ENCODE results near the gene HDAC7. TPM values are rescaled to one million over a fixed set of nuclear protein-coding genes. Genes with fewer than 3 reads are reported as not detected.

The HDAC7 gene
- total and polyA plus RNA-seq, 7 experiments from 2014 or later: 16.7 to 194 (median 153) TPM

GRCh38 chr12:47786662-47787280, 32.9 kb downstream of the HDAC7 start:
- Histone ChIP-seq H3K9me3 (ENCODE audit: control insufficient read depth in 2 of 3, low read length in 3 of 3) (no peaks in the 10 kb centered on the region), H3K27ac (ENCODE audit: low read depth, low read length) (no peak overlapping the region), H3K36me3 (ENCODE audit: control insufficient read depth in 2 of 3, insufficient read depth in 3 of 3, low read length in 3 of 3) (peaks cover 6 to 100% (median 53%) of the 10 kb centered on the region in 3 experiments), H3K27me3 (ENCODE audit: control insufficient read depth in 2 of 2, insufficient read depth in 2 of 2, low read length in 2 of 2) (no peaks in the 10 kb centered on the region), H3K4me3 (ENCODE audit: low read length) (no peak overlapping the region), H3K4me1 (ENCODE audit: control insufficient read depth in 2 of 2, insufficient read depth in 2 of 2, low read length in 2 of 2) (no peaks in the 10 kb centered on the region)
- Mint-ChIP-seq H3K27me3 (no peaks in the 10 kb centered on the region), H3K4me1 (peaks cover under 1 to 8% (median 4%) of the 10 kb centered on the region in 7 donors), H3K9me3 (no peaks in the 10 kb centered on the region), H3K36me3 (peaks cover 16 to 54% (median 17%) of the 10 kb centered on the region in 5 donors), H3K27ac (peak overlapping the region in 6 of 9 donors; percentile 13 to 81 (median 35)), H3K4me3 (no peak overlapping the region)
- ATAC-seq (no peak), DNase-seq (no peak)
- POLR2A ChIA-PET: interaction anchor here (0.9 kb wide), 2 partner anchors 9 to 14 kb away, joined by 3 read pairs; no protein-coding TSS in a partner anchor
- CTCF ChIA-PET: interaction anchor here (0.6 to 1.6 kb wide), 6 partner anchors 21 to 52 kb away, joined by 3 to 5 read pairs (median 4); no protein-coding TSS in a partner anchor
- intact Hi-C loops (cut with micrococcal nuclease): no loop called here

GRCh38 chr12:47785887-47786661, 33.6 kb downstream of the HDAC7 start:
- Histone ChIP-seq H3K27me3 (ENCODE audit: control insufficient read depth in 2 of 2, insufficient read depth in 2 of 2, low read length in 2 of 2) (no peaks in the 10 kb centered on the region), H3K4me3 (ENCODE audit: low read length) (no peak overlapping the region), H3K4me1 (ENCODE audit: control insufficient read depth in 2 of 2, insufficient read depth in 2 of 2, low read length in 2 of 2) (no peaks in the 10 kb centered on the region), H3K36me3 (ENCODE audit: control insufficient read depth in 2 of 3, insufficient read depth in 3 of 3, low read length in 3 of 3) (peaks cover 6 to 94% (median 51%) of the 10 kb centered on the region in 3 experiments), H3K9me3 (ENCODE audit: control insufficient read depth in 2 of 3, low read length in 3 of 3) (no peaks in the 10 kb centered on the region), H3K27ac (ENCODE audit: low read depth, low read length) (no peak overlapping the region)
- no peak for DNase-seq
- H3K9me3 Mint-ChIP-seq: no peaks in the 10 kb centered on the region
- peaks cover 16 to 53% (median 17%) of the 10 kb centered on the region in 5 donors for H3K36me3 Mint-ChIP-seq
- intact Hi-C loops (cut with micrococcal nuclease): no loop called here
- ChIA-PET POLR2A (interaction anchor here (0.9 kb wide), 1 partner anchor 14 kb away, joined by 3 read pairs; no protein-coding TSS in a partner anchor), CTCF (interaction anchor here (0.6 to 1.6 kb wide), 5 partner anchors 20 to 52 kb away, joined by 3 to 5 read pairs (median 4); no protein-coding TSS in a partner anchor)
- no peaks in the 10 kb centered on the region for H3K27me3 Mint-ChIP-seq
- peak overlapping the region in 5 of 9 donors; percentile 17 to 81 (median 37) for H3K27ac Mint-ChIP-seq
- no peak overlapping the region for H3K4me3 Mint-ChIP-seq
- H3K4me1 Mint-ChIP-seq: peaks cover 4 to 15% (median 8%) of the 10 kb centered on the region in 7 donors
- no peak for ATAC-seq

GRCh38 chr12:47785036-47785886, 34.4 kb downstream of the HDAC7 start:
- H3K4me3 Mint-ChIP-seq: no peak overlapping the region
- POLR2A ChIA-PET: interaction anchor here (0.6 to 1.1 kb wide), 3 partner anchors 15 to 84 kb away, joined by 3 read pairs; no protein-coding TSS in a partner anchor
- H3K27me3 ChIP-seq (ENCODE audit: control insufficient read depth in 2 of 2, insufficient read depth in 2 of 2, low read length in 2 of 2): no peaks in the 10 kb centered on the region
- no peak overlapping the region for H3K27ac ChIP-seq (ENCODE audit: low read depth, low read length)
- H3K36me3 Mint-ChIP-seq: peaks cover 13 to 46% (median 16%) of the 10 kb centered on the region in 5 donors
- no peaks in the 10 kb centered on the region for H3K4me1 ChIP-seq (ENCODE audit: control insufficient read depth in 2 of 2, insufficient read depth in 2 of 2, low read length in 2 of 2)
- peaks cover 4 to 15% (median 6%) of the 10 kb centered on the region in 7 donors for H3K4me1 Mint-ChIP-seq
- CTCF ChIA-PET: interaction anchor here (0.8 to 1.6 kb wide), 3 partner anchors 44 to 52 kb away, joined by 3 to 5 read pairs (median 4); no protein-coding TSS in a partner anchor
- peak overlapping the region in 5 of 9 donors; percentile 31 to 82 (median 54) for H3K27ac Mint-ChIP-seq
- no peaks in the 10 kb centered on the region for H3K9me3 ChIP-seq (ENCODE audit: control insufficient read depth in 2 of 3, low read length in 3 of 3)
- H3K9me3 Mint-ChIP-seq: no peaks in the 10 kb centered on the region
- DNase-seq (no peak), ATAC-seq (no peak)
- intact Hi-C loops (cut with micrococcal nuclease): no loop called here
- H3K27me3 Mint-ChIP-seq: no peaks in the 10 kb centered on the region
- peaks cover 6 to 86% (median 44%) of the 10 kb centered on the region in 3 experiments for H3K36me3 ChIP-seq (ENCODE audit: control insufficient read depth in 2 of 3, insufficient read depth in 3 of 3, low read length in 3 of 3)
- no peak overlapping the region for H3K4me3 ChIP-seq (ENCODE audit: low read length)

- Mint-ChIP-seq H3K4me3 (no peak overlapping the region), H3K4me1 (peaks cover 8 to 20% (median 11%) of the 10 kb centered on the region in 7 donors), H3K9me3 (no peaks in the 10 kb centered on the region), H3K27me3 (no peaks in the 10 kb centered on the region), H3K27ac (peak overlapping the region in 6 of 9 donors; percentile 26 to 60 (median 44)), H3K36me3 (peaks cover 12 to 40% (median 16%) of the 10 kb centered on the region in 5 donors)
- peaks cover 6 to 75% (median 40%) of the 10 kb centered on the region in 3 experiments for H3K36me3 ChIP-seq (ENCODE audit: control insufficient read depth in 2 of 3, insufficient read depth in 3 of 3, low read length in 3 of 3)
- POLR2A ChIA-PET: interaction anchor here (1.1 kb wide), 1 partner anchor 23 kb away, joined by 3 read pairs; no protein-coding TSS in a partner anchor
- H3K4me3 ChIP-seq (ENCODE audit: low read length): no peak overlapping the region
- H3K27ac ChIP-seq (ENCODE audit: low read depth, low read length): peak overlapping the region; percentile 20
- H3K4me1 ChIP-seq (ENCODE audit: control insufficient read depth in 2 of 2, insufficient read depth in 2 of 2, low read length in 2 of 2): no peaks in the 10 kb centered on the region
- CTCF ChIA-PET: interaction anchor here (2.9 kb wide), 1 partner anchor 55 kb away, joined by 21 read pairs; no protein-coding TSS in a partner anchor
- ATAC-seq (no peak), DNase-seq (no peak)
- intact Hi-C loops (cut with micrococcal nuclease): no loop called here
- H3K27me3 ChIP-seq (ENCODE audit: control insufficient read depth in 2 of 2, insufficient read depth in 2 of 2, low read length in 2 of 2): no peaks in the 10 kb centered on the region
- H3K9me3 ChIP-seq (ENCODE audit: control insufficient read depth in 2 of 3, low read length in 3 of 3): no peaks in the 10 kb centered on the region
Observed at GRCh38 chr12:47783821-47784819, 35.6 kb downstream of the HDAC7 start.

- Histone ChIP-seq H3K27ac (ENCODE audit: low read depth, low read length) (no peak overlapping the region), H3K36me3 (ENCODE audit: control insufficient read depth in 2 of 3, insufficient read depth in 3 of 3, low read length in 3 of 3) (peaks cover 2 to 65% (median 30%) of the 10 kb centered on the region in 3 experiments), H3K27me3 (ENCODE audit: control insufficient read depth in 2 of 2, insufficient read depth in 2 of 2, low read length in 2 of 2) (no peaks in the 10 kb centered on the region), H3K9me3 (ENCODE audit: control insufficient read depth in 2 of 3, low read length in 3 of 3) (no peaks in the 10 kb centered on the region), H3K4me3 (ENCODE audit: low read length) (no peak overlapping the region), H3K4me1 (ENCODE audit: control insufficient read depth in 2 of 2, insufficient read depth in 2 of 2, low read length in 2 of 2) (no peaks in the 10 kb centered on the region)
- POLR2A ChIA-PET: no interaction called here
- Mint-ChIP-seq H3K27me3 (no peaks in the 10 kb centered on the region), H3K9me3 (no peaks in the 10 kb centered on the region), H3K4me1 (peaks cover 13 to 21% (median 14%) of the 10 kb centered on the region in 7 donors), H3K27ac (peak overlapping the region in 4 of 9 donors; percentile 28 to 74 (median 48)), H3K36me3 (peaks cover 4 to 31% (median 10%) of the 10 kb centered on the region in 5 donors), H3K4me3 (no peak overlapping the region)
- CTCF ChIA-PET: interaction anchor here (2.9 to 18.2 kb wide), 2 partner anchors 41 to 56 kb away, joined by 21 to 346 read pairs; no protein-coding TSS in a partner anchor
- intact Hi-C loops (cut with micrococcal nuclease): no loop called here
- ATAC-seq: no peak
- DNase-seq: no peak
Observed at GRCh38 chr12:47783024-47783755, 36.5 kb downstream of the HDAC7 start.

Measured in naive thymus-derived CD4-positive, alpha-beta T cell (primary cell).